Osteoblast (primary cell): ENCODE data around the gene CEMIP2. TPM values are rescaled to one million over a fixed set of nuclear protein-coding genes. Genes with fewer than 3 reads are reported as not detected.

ENCODE experiments used
- DNase-seq: peaks from one replicate; pipeline ENCODE4 v3.0.0; 2011; ENCODE audit warnings: low spot score, mixed read lengths; ENCODE audit not compliant: insufficient read length; ENCODE audit errors: missing footprints
- H2AFZ ChIP-seq: 2 replicates; pipeline ENCODE4 v1.6.0; 2011; ENCODE audit warnings: mild to moderate bottlenecking, low read length
- H3K27ac ChIP-seq: 2 replicates; pipeline ENCODE4 v1.5.1; 2011; ENCODE audit warnings: mild to moderate bottlenecking, low read depth, low read length, moderate library complexity
- H3K27me3 ChIP-seq: 2 replicates; pipeline ENCODE4 v1.6.0; 2012; ENCODE audit warnings: mild to moderate bottlenecking, control low read depth, inconsistent platforms, low read length, moderate library complexity; ENCODE audit not compliant: insufficient read depth
- H3K36me3 ChIP-seq: 2 replicates; pipeline ENCODE4 v1.5.1; 2011; ENCODE audit warnings: mild to moderate bottlenecking, low read length, control low read depth, moderate library complexity; ENCODE audit not compliant: insufficient read depth
- H3K4me1 ChIP-seq: 2 replicates; pipeline ENCODE4 v1.5.1; 2011; ENCODE audit warnings: mild to moderate bottlenecking, low read length, control low read depth, moderate library complexity; ENCODE audit not compliant: insufficient read depth
- H3K4me2 ChIP-seq: 2 replicates; pipeline ENCODE4 v1.6.0; 2011; ENCODE audit warnings: mild to moderate bottlenecking, low read length; ENCODE audit not compliant: insufficient read depth
- H3K4me3 ChIP-seq: fragments of 200-600 bp; sonication (generic); 3 replicates; pipeline ENCODE4 v1.5.1; 2012; ENCODE audit warnings: mild to moderate bottlenecking, low read length, inconsistent platforms; ENCODE audit not compliant: insufficient read depth
- H3K79me2 ChIP-seq: 2 replicates; pipeline ENCODE4 v1.6.0; 2012; ENCODE audit warnings: mild to moderate bottlenecking, low read length, control low read depth, inconsistent platforms; ENCODE audit not compliant: insufficient read depth
- H3K9me3 ChIP-seq: 2 replicates; pipeline ENCODE4 v1.5.1; 2011; ENCODE audit warnings: low read depth, low read length, control low read depth
- H4K20me1 ChIP-seq: 2 replicates; pipeline ENCODE4 v1.6.0; 2012; ENCODE audit warnings: mild to moderate bottlenecking, low read length, control low read depth; ENCODE audit not compliant: insufficient read depth
- CTCF ChIP-seq: IDR thresholded peaks from 2 replicates; pipeline ENCODE4 v1.5.1; 2011; ENCODE audit warnings: mild to moderate bottlenecking, low read depth, low read length, moderate library complexity; ENCODE audit errors: extremely low read depth
- total RNA-seq: library from RNA; depleted of rRNA; stranded (reverse); fragments of >200 nt; gene quantifications from 2 replicates; pipeline ENCODE4 v1.2.3, GENCODE V29; 2012

CEMIP2 gene
- total RNA-seq, 1 donor: 66.2 TPM

DNA sequence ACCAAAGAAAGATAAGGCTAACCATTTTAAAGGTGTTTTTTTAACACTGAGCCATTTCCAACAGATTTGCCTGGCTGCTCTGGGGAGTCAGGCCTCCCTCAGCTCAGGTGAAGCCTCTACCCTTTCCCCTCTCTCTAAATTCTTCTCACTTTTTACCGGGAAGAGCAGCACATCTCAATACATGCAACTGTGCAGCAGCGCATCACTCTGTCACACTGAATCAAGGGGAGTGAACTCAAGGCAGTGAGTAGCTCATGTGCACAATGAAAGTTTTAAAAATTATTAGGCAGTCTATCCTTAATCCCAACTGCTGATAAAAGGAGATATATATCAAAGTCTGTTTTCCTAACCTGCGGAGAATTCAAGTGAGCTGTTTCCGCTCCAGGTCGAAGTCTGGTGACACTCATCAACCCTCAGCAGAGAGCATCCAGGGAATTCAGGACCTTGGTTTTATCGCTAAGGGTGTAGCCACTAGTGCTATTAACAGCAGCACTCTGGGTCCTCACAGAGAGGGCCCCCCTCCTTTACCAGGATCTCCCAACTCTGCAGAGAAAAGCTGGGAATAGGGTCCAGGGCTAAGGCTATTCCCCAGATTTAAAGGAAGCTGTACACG is 1.0 kb downstream of the CEMIP2 start:
- Histone ChIP-seq H3K36me3 (no peaks in the 10 kb centered on the region), H3K79me2 (peaks cover 52% of the 10 kb centered on the region), H2AFZ (peak overlapping the region; percentile 70), H3K4me2 (peak overlapping the region; percentile 83), H3K9me3 (no peaks in the 10 kb centered on the region), H3K27me3 (no peaks in the 10 kb centered on the region), H3K4me1 (peaks cover 58% of the 10 kb centered on the region), H3K4me3 (peak overlapping the region; percentile 95), H4K20me1 (peaks cover 22% of the 10 kb centered on the region), H3K27ac (peak overlapping the region; percentile 77)
- no peak for TF ChIP-seq CTCF
- DNase-seq: no peak

GRCh38 chr9:71766663-71767062 is 1.6 kb downstream of the CEMIP2 start:
- Histone ChIP-seq H4K20me1 (peaks cover 26% of the 10 kb centered on the region), H3K4me1 (peaks cover 63% of the 10 kb centered on the region), H3K27me3 (no peaks in the 10 kb centered on the region), H3K9me3 (no peaks in the 10 kb centered on the region), H2AFZ (no peak overlapping the region), H3K36me3 (no peaks in the 10 kb centered on the region), H3K4me3 (peak overlapping the region; percentile 95), H3K27ac (no peak overlapping the region), H3K4me2 (peak overlapping the region; percentile 83), H3K79me2 (peaks cover 58% of the 10 kb centered on the region)
- TF ChIP-seq CTCF: no peak
- DNase-seq: no peak

- no peak for DNase-seq
These were observed 2.6 kb downstream of the CEMIP2 start for GRCh38 chr9:71765693-71766092.

DNA sequence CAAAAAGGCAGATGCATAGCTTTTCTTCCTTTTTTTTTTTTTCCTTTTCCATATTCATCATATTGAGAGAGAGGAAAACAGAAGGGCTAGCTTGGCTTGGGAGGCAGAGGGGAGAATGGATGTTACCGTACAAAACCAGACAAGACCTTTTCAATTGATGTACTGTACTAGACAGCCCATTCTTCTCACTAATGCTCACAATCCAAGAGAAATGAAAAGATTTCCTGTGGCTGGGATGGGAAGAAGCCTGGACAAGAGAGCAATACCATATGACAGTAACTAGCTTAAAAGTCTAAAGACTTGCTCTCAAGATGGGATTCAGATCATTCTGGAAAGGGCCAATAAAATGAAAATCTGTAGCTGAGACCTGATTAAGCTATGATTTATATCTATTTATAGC is 3.4 kb downstream of the CEMIP2 start:
- Histone ChIP-seq H3K27me3 (no peaks in the 10 kb centered on the region), H3K9me3 (no peaks in the 10 kb centered on the region), H3K4me2 (peak overlapping the region; percentile 71), H3K79me2 (peaks cover 75% of the 10 kb centered on the region), H3K4me3 (peak overlapping the region; percentile 20), H3K36me3 (no peaks in the 10 kb centered on the region), H4K20me1 (peaks cover 37% of the 10 kb centered on the region), H3K4me1 (peaks cover 63% of the 10 kb centered on the region), H3K27ac (peak overlapping the region; percentile 88), H2AFZ (no peak overlapping the region)
- TF ChIP-seq CTCF: no peak
- DNase-seq: no peak

More at GRCh38 chr9:71765693-71766092, 2.6 kb downstream of the CEMIP2 start:
- no peak overlapping the region for H2AFZ ChIP-seq
- H3K4me3 ChIP-seq: peak overlapping the region; percentile 36
- H3K4me1 ChIP-seq: peaks cover 63% of the 10 kb centered on the region
- peaks cover 34% of the 10 kb centered on the region for H4K20me1 ChIP-seq
- H3K27ac ChIP-seq: peak overlapping the region; percentile 88
- H3K36me3 ChIP-seq: no peaks in the 10 kb centered on the region
- H3K27me3 ChIP-seq: no peaks in the 10 kb centered on the region
- H3K9me3 ChIP-seq: no peaks in the 10 kb centered on the region
- H3K4me2 ChIP-seq: peak overlapping the region; percentile 71
- TF ChIP-seq CTCF: no peak
- peaks cover 68% of the 10 kb centered on the region for H3K79me2 ChIP-seq
